ENCODE data around the gene LCE7A.

Gene LCE7A

GRCh38 chr1:152901631-152902030, 41.8 kb downstream of the LCE7A start:
- H3K4me1 ChIP-seq (ENCODE audit: control insufficient read depth, insufficient read depth, low read length), result no peaks in the 10 kb centered on the region
- no CpG with 5 or more reads among the region's 5 CpGs for WGBS (ENCODE audit: insufficient coverage, insufficient read length)
- H3K4me3 ChIP-seq (ENCODE audit: low read length), result no peak overlapping the region
- H3K36me3 ChIP-seq (ENCODE audit: control insufficient read depth, insufficient read depth, low read length), result no peaks in the 10 kb centered on the region
- H3K9me3 ChIP-seq (ENCODE audit: control insufficient read depth, insufficient read depth, low read length), result no peaks in the 10 kb centered on the region
- no peak for DNase-seq (ENCODE audit: low read depth, low spot score)
- H3K27me3 ChIP-seq (ENCODE audit: control insufficient read depth, insufficient read depth, low read length), result no peaks in the 10 kb centered on the region
- no peak overlapping the region for H3K27ac ChIP-seq (ENCODE audit: low read length)

DNA sequence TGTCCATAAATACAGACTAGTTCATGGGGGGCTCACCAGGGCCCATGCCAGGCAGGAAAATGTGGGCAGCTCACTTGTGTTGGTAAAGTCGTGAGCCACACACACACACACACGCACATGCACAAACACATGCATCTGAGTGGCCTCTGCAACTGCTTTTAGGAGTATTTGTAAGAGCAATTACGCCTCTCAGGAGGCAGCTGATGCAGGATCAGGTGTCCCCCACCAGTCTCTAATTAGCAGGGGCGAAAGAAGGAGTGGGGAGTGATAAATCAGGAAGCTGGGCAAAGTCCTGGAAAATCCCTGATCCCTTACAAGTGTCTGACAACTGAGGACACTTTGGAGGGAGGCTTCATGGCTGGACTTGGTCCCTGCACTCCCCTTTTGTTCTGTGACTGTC, 42.8 kb downstream of the LCE7A start:
- WGBS (ENCODE audit: insufficient coverage, insufficient read length), result no CpG with 5 or more reads among the region's 4 CpGs
- no peak overlapping the region for H3K4me3 ChIP-seq (ENCODE audit: low read length)
- H3K27me3 ChIP-seq (ENCODE audit: control insufficient read depth, insufficient read depth, low read length), result no peaks in the 10 kb centered on the region
- no peaks in the 10 kb centered on the region for H3K36me3 ChIP-seq (ENCODE audit: control insufficient read depth, insufficient read depth, low read length)
- DNase-seq (ENCODE audit: low read depth, low spot score), result no peak
- no peaks in the 10 kb centered on the region for H3K4me1 ChIP-seq (ENCODE audit: control insufficient read depth, insufficient read depth, low read length)
- no peak overlapping the region for H3K27ac ChIP-seq (ENCODE audit: low read length)
- no peaks in the 10 kb centered on the region for H3K9me3 ChIP-seq (ENCODE audit: control insufficient read depth, insufficient read depth, low read length)

- no peak for DNase-seq (ENCODE audit: low read depth, low spot score)
- Histone ChIP-seq H3K27me3 (ENCODE audit: control insufficient read depth, insufficient read depth, low read length) (no peaks in the 10 kb centered on the region), H3K4me1 (ENCODE audit: control insufficient read depth, insufficient read depth, low read length) (no peaks in the 10 kb centered on the region), H3K27ac (ENCODE audit: low read length) (no peak overlapping the region), H3K9me3 (ENCODE audit: control insufficient read depth, insufficient read depth, low read length) (no peaks in the 10 kb centered on the region), H3K36me3 (ENCODE audit: control insufficient read depth, insufficient read depth, low read length) (no peaks in the 10 kb centered on the region), H3K4me3 (ENCODE audit: low read length) (no peak overlapping the region)
- no CpG with 5 or more reads among the region's 7 CpGs for WGBS (ENCODE audit: insufficient coverage, insufficient read length)
Observed at GRCh38 chr1:152904688-152905440, 45.1 kb downstream of the LCE7A start.

DNA sequence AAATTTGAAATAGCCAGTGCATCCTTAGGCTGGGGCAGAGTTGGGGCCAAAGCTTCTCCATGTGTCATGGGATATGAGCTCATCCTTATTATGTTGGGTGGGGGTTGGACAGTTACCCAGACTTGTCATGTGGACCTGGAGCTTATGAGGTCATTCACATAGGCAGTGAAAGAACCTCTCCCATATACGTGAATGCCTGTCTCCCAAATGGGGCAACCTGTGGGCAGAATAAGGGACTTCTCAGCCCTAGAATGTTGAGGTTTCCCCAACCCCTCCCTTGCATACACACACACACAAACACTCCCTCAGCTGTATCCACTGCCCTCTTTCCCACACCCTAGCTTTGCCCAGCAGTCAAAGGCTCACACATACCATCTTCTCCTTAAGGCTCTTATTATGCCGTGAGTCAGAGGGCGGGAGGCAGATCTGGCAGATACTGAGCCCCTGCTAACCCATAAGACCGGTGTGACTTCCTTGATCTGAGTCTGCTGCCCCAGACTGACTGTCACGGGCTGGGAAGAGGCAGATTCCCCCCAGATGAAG, 46.3 kb downstream of the LCE7A start:
- H3K27ac ChIP-seq (ENCODE audit: low read length), result no peak overlapping the region
- H3K9me3 ChIP-seq (ENCODE audit: control insufficient read depth, insufficient read depth, low read length), result no peaks in the 10 kb centered on the region
- H3K4me1 ChIP-seq (ENCODE audit: control insufficient read depth, insufficient read depth, low read length), result no peaks in the 10 kb centered on the region
- H3K27me3 ChIP-seq (ENCODE audit: control insufficient read depth, insufficient read depth, low read length), result no peaks in the 10 kb centered on the region
- H3K4me3 ChIP-seq (ENCODE audit: low read length), result no peak overlapping the region
- no peaks in the 10 kb centered on the region for H3K36me3 ChIP-seq (ENCODE audit: control insufficient read depth, insufficient read depth, low read length)
- no CpG with 5 or more reads among the region's 5 CpGs for WGBS (ENCODE audit: insufficient coverage, insufficient read length)
- no peak for DNase-seq (ENCODE audit: low read depth, low spot score)

GRCh38 chr1:152907686-152908601, 48.1 kb downstream of the LCE7A start, which contains the start of gene IVL:
Gene IVL (plus strand): TSS chr1:152908546. CDS start chr1:152909798, 1,252 bp downstream.
- Histone ChIP-seq H3K27me3 (ENCODE audit: control insufficient read depth, insufficient read depth, low read length) (no peaks in the 10 kb centered on the region), H3K36me3 (ENCODE audit: control insufficient read depth, insufficient read depth, low read length) (no peaks in the 10 kb centered on the region), H3K4me3 (ENCODE audit: low read length) (no peak within 1 kb of the TSS), H3K9me3 (ENCODE audit: control insufficient read depth, insufficient read depth, low read length) (no peaks in the 10 kb centered on the region), H3K4me1 (ENCODE audit: control insufficient read depth, insufficient read depth, low read length) (no peaks in the 10 kb centered on the region), H3K27ac (ENCODE audit: low read length) (no peak within 1 kb of the TSS)
- DNase-seq (ENCODE audit: low read depth, low spot score), result no peak
- no CpG with 5 or more reads among the region's 4 CpGs for WGBS (ENCODE audit: insufficient coverage, insufficient read length)

- no peaks in the 10 kb centered on the region for H3K4me1 ChIP-seq (ENCODE audit: control insufficient read depth, insufficient read depth, low read length)
- no peak overlapping the region for H3K27ac ChIP-seq (ENCODE audit: low read length)
- H3K36me3 ChIP-seq (ENCODE audit: control insufficient read depth, insufficient read depth, low read length), result no peaks in the 10 kb centered on the region
- no peaks in the 10 kb centered on the region for H3K9me3 ChIP-seq (ENCODE audit: control insufficient read depth, insufficient read depth, low read length)
- no CpG with 5 or more reads among the region's 3 CpGs for WGBS (ENCODE audit: insufficient coverage, insufficient read length)
- DNase-seq (ENCODE audit: low read depth, low spot score), result no peak
- H3K27me3 ChIP-seq (ENCODE audit: control insufficient read depth, insufficient read depth, low read length), result no peaks in the 10 kb centered on the region
- no peak overlapping the region for H3K4me3 ChIP-seq (ENCODE audit: low read length)
Observed at GRCh38 chr1:152909206-152909605, 49.4 kb downstream of the LCE7A start.
